C4-2B (cell line): ENCODE results near the gene RFTN2.
"Not testable (repeated sequence)": the region's sequence is repeated elsewhere in the genome, so short reads cannot be mapped to it uniquely, and the experiment has no call there.

ENCODE experiments used
- H3K27ac ChIP-seq: fragments of 450-650 bp; 2 replicates; pipeline ENCODE4 v1.5.1; 2017
- ZFX ChIP-seq: fragments of 450-650 bp; IDR thresholded peaks from 2 replicates; pipeline ENCODE4 v1.6.1; 2017
- TF ChIP-seq, protein P1 (sequence below): fragments of 450-650 bp; conservative IDR thresholded peaks from 2 replicates; pipeline ENCODE4 v1.5.1; 2017; ENCODE audit warnings: mild to moderate bottlenecking

The RFTN2 gene

GRCh38 chr2:197669077-197669476, 6.3 kb downstream of the RFTN2 start:
- H3K27ac ChIP-seq = no peak overlapping the region
- no peak for TF ChIP-seq ZFX
- TF ChIP-seq, protein P1, sequence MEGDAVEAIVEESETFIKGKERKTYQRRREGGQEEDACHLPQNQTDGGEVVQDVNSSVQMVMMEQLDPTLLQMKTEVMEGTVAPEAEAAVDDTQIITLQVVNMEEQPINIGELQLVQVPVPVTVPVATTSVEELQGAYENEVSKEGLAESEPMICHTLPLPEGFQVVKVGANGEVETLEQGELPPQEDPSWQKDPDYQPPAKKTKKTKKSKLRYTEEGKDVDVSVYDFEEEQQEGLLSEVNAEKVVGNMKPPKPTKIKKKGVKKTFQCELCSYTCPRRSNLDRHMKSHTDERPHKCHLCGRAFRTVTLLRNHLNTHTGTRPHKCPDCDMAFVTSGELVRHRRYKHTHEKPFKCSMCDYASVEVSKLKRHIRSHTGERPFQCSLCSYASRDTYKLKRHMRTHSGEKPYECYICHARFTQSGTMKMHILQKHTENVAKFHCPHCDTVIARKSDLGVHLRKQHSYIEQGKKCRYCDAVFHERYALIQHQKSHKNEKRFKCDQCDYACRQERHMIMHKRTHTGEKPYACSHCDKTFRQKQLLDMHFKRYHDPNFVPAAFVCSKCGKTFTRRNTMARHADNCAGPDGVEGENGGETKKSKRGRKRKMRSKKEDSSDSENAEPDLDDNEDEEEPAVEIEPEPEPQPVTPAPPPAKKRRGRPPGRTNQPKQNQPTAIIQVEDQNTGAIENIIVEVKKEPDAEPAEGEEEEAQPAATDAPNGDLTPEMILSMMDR = no peak

DNA sequence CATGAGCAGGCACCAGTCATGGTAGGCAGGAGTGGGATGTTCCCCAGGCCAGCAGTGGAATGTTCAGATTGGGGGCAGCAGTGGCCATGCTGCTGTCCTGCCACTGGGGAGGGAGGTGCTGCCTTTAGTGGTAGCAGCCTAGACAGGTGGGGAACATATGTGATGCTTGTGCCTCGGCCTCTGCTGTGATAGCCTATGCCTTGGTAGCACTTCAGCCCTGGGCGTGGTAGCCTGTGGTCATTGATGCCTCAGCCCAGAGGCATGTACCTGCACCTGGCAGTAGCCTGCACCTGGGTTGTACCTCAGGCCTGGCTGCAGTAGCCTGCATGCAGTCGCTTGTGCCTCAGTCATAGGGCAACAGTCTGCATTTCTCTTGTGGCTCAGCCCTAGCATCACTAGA, 7.1 kb downstream of the RFTN2 start:
- H3K27ac ChIP-seq = no peak overlapping the region
- no peak for TF ChIP-seq ZFX
- TF ChIP-seq, protein P1 = no peak

GRCh38 chr2:197666277-197666676, 9.1 kb downstream of the RFTN2 start:
- H3K27ac ChIP-seq = no peak overlapping the region
- TF ChIP-seq ZFX = no peak
- TF ChIP-seq, protein P1 = no peak

DNA sequence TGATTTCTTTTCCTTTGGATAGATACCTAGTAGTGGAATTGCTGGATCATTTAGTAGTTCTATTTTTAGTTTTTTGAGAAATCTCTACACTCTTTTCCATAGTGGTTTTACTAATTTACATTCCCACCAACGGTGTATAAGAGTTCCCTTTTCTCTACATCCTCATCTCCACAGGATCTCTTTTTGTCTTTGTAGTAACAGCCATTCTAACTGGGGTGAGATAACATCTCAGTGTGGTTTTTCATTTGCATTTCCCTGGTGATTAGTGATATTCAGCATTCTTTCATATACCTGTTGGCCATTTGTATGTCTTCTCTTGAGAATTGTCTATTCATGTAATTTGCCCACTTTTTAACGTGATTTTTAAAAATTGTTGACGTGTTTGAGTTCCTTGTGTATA, 13.8 kb downstream of the RFTN2 start:
- no peak overlapping the region for H3K27ac ChIP-seq
- TF ChIP-seq, protein P1 = no peak
- no peak for TF ChIP-seq ZFX

- TF ChIP-seq, protein P1 = no peak
- TF ChIP-seq ZFX = no peak
- no peak overlapping the region for H3K27ac ChIP-seq
These were observed 17.8 kb downstream of the RFTN2 start for GRCh38 chr2:197657562-197657961.

GRCh38 chr2:197647961-197648690, 27.3 kb downstream of the RFTN2 start:
- TF ChIP-seq ZFX = no peak
- TF ChIP-seq, protein P1 = no peak
- H3K27ac ChIP-seq = no peak overlapping the region

GRCh38 chr2:197641666-197642065, 33.7 kb downstream of the RFTN2 start:
- TF ChIP-seq, protein P1 = no peak
- TF ChIP-seq ZFX = no peak
- no peak overlapping the region for H3K27ac ChIP-seq

GRCh38 chr2:197640571-197641122, 34.7 kb downstream of the RFTN2 start:
- H3K27ac ChIP-seq = not testable (repeated sequence)
